Activated CD4-positive, alpha-beta T cell treated with anti-CD3 and anti-CD28 coated beads, Interleukin-10, Interleukin-2, amounts not matched to agents 100 ng/mL and 50 ng/mL, durations not matched to agents 16 hours and 8 hours (primary cell): ENCODE results near the gene STAT5A.
A peak's percentile ranks its signal among the peaks of the same experiment; 100 is the strongest.
"Not testable (repeated sequence)": the region's sequence is repeated elsewhere in the genome, so short reads cannot be mapped to it uniquely, and the experiment has no call there.

ENCODE experiments used
- DNase-seq: peaks from one replicate; pipeline ENCODE4 v3.0.0-alpha.2; 2020

The STAT5A gene

GRCh38 chr17:42287977-42288802 is at the start of gene STAT5A:
STAT5A (plus strand) TSS chr17:42288498; CDS start chr17:42289412, 914 bp downstream.
- peak; percentile 82 for DNase-seq

- not testable (repeated sequence) for DNase-seq
Observed at GRCh38 chr17:42239576-42239975, 48.7 kb upstream of the STAT5A start.

GRCh38 chr17:42240201-42240600 is 48.1 kb upstream of the STAT5A start:
- no peak for DNase-seq

- not testable (repeated sequence) for DNase-seq
Observed at GRCh38 chr17:42240863-42241262, 47.4 kb upstream of the STAT5A start.

- DNase-seq, result no peak
Observed at GRCh38 chr17:42241871-42242270, 46.4 kb upstream of the STAT5A start.

GRCh38 chr17:42243493-42243982 is 44.8 kb upstream of the STAT5A start:
- DNase-seq, result no peak

GRCh38 chr17:42244116-42244515 is 44.2 kb upstream of the STAT5A start:
- DNase-seq, result not testable (repeated sequence)

GRCh38 chr17:42245183-42245582 is 43.1 kb upstream of the STAT5A start:
- DNase-seq, result not testable (repeated sequence)

- DNase-seq, result peak; percentile 26
Observed at GRCh38 chr17:42246515-42246914, 41.8 kb upstream of the STAT5A start.

GRCh38 chr17:42247734-42248133 is 40.6 kb upstream of the STAT5A start:
- no peak for DNase-seq

- DNase-seq, result peak; percentile 91
Observed at GRCh38 chr17:42248351-42249179, 39.7 kb upstream of the STAT5A start.

- peak; percentile 87 for DNase-seq
Observed at GRCh38 chr17:42249681-42250446, 38.4 kb upstream of the STAT5A start.

GRCh38 chr17:42251115-42251514 is 37.2 kb upstream of the STAT5A start:
- no peak for DNase-seq

- peak; percentile 66 for DNase-seq
Observed at GRCh38 chr17:42252597-42253550, 35.4 kb upstream of the STAT5A start.

GRCh38 chr17:42253578-42253977 is 34.7 kb upstream of the STAT5A start:
- DNase-seq, result no peak

GRCh38 chr17:42255445-42255844 is 32.9 kb upstream of the STAT5A start:
- no peak for DNase-seq

- DNase-seq, result no peak
Observed at GRCh38 chr17:42260318-42260717, 28.0 kb upstream of the STAT5A start.

- DNase-seq, result not testable (repeated sequence)
Observed at GRCh38 chr17:42264366-42264765, 23.9 kb upstream of the STAT5A start.

GRCh38 chr17:42266462-42266861 is 21.8 kb upstream of the STAT5A start:
- DNase-seq, result no peak

GRCh38 chr17:42266918-42267766 is 21.2 kb upstream of the STAT5A start:
- DNase-seq, result peak; percentile 81

- no peak for DNase-seq
Observed at GRCh38 chr17:42268236-42268635, 20.1 kb upstream of the STAT5A start.
